SK-N-SH (cell line): ENCODE results near the gene MINDY4. TPM values are rescaled to one million over a fixed set of nuclear protein-coding genes. Genes with fewer than 3 reads are reported as not detected.

Experiments used
- CTCF ChIA-PET: fragments of 300-600, 350-600 bp; formaldehyde crosslinking; extraction: SDS; loops from one replicate; lab custom pipeline; 2021; lab: Yijun Ruan, JAX
- POLR2A ChIA-PET: fragments of 350-600 bp; sonication (Branson Sonifier 250); formaldehyde crosslinking; extraction: SDS; loops from one replicate; lab custom pipeline; 2020; ENCODE audit warnings: antibody characterized with exemption, inconsistent platforms; lab: Yijun Ruan, JAX
- DNase-seq: peaks from one replicate; pipeline ENCODE4 v3.0.0; 2012
- H2AFZ ChIP-seq: fragments of 200-600 bp; sonication (generic); 2 replicates; pipeline ENCODE4 v1.8.1; 2016; ENCODE audit warnings: antibody characterized with exemption, mild to moderate bottlenecking, low read depth
- H3F3A ChIP-seq: fragments of 200-600 bp; sonication (generic); replicated peaks from 2 replicates; pipeline ENCODE3; 2016; ENCODE audit warnings: antibody characterized with exemption, mild to moderate bottlenecking; ENCODE audit not compliant: insufficient read depth
- H3K27ac ChIP-seq, 2 experiments: fragments of 200-500 bp in 1 of 2; fragments of 200-600 bp in 1 of 2; sonication (Bioruptor generic) in 1 of 2; sonication (generic), shearing (Covaris generic) in 1 of 2; 2 replicates each; pipeline versions ENCODE4 v1.5.1 to v1.6.1; 2014 to 2016; ENCODE audit warnings: low read depth in 2 of 2, inconsistent platforms in 1 of 2, low read length in 1 of 2, mild to moderate bottlenecking in 1 of 2, mixed read lengths in 1 of 2
- H3K27me3 ChIP-seq: fragments of 200-600 bp; sonication (generic), shearing (Covaris generic); 2 replicates; pipeline ENCODE4 v1.6.1; 2016; ENCODE audit warnings: mixed run types; ENCODE audit not compliant: insufficient read depth
- H3K36me3 ChIP-seq, 2 experiments: fragments of 200-500 bp in 1 of 2; fragments of 200-600 bp in 1 of 2; sonication (Bioruptor generic) in 1 of 2; sonication (generic) in 1 of 2; replicated peaks in 1 of 2; 2 replicates each; pipeline versions ENCODE3 to v1.5.1; 2014 to 2016; ENCODE audit warnings: low read length in 1 of 2, mild to moderate bottlenecking in 1 of 2; ENCODE audit not compliant: insufficient read depth in 2 of 2, control insufficient read depth in 1 of 2
- H3K4me1 ChIP-seq, 2 experiments: fragments of 200-500 bp in 1 of 2; fragments of 200-600 bp in 1 of 2; sonication (Bioruptor generic) in 1 of 2; sonication (generic), shearing (Covaris generic) in 1 of 2; 2 replicates each; pipeline versions ENCODE4 v1.5.1 to v1.6.1; 2014 to 2016; ENCODE audit warnings: low read depth in 1 of 2, low read length in 1 of 2, mixed run types in 1 of 2; ENCODE audit not compliant: insufficient read depth in 2 of 2, control insufficient read depth in 1 of 2
- H3K4me2 ChIP-seq: fragments of 200-600 bp; sonication (generic), shearing (Covaris generic); 2 replicates; pipeline ENCODE4 v1.6.1; 2017; ENCODE audit warnings: mixed run types
- H3K4me3 ChIP-seq, 2 experiments: fragments of 200-500 bp in 1 of 2; fragments of 200-600 bp in 1 of 2; sonication (Bioruptor generic) in 1 of 2; sonication (generic), shearing (Covaris generic) in 1 of 2; 2 replicates each; pipeline versions ENCODE4 v1.5.1 to v1.8.1; 2014 to 2016; ENCODE audit warnings: low read depth in 2 of 2, inconsistent platforms in 1 of 2, low read length in 1 of 2, mild to moderate bottlenecking in 1 of 2, mixed read lengths in 1 of 2, moderate library complexity in 1 of 2
- H3K79me2 ChIP-seq: fragments of 200-600 bp; sonication (generic); 2 replicates; pipeline ENCODE4 v1.8.1; 2017; ENCODE audit warnings: mild to moderate bottlenecking; ENCODE audit not compliant: insufficient read depth
- H3K9ac ChIP-seq: fragments of 200-600 bp; sonication (generic); 2 replicates; pipeline ENCODE4 v1.6.1; 2017; ENCODE audit warnings: mixed run types
- H3K9me2 ChIP-seq: fragments of 200-600 bp; sonication (generic); 2 replicates; pipeline ENCODE4 v1.6.1; 2017; ENCODE audit warnings: mixed run types
- H3K9me3 ChIP-seq: fragments of 200-600 bp; sonication (generic); 2 replicates; pipeline ENCODE4 v1.6.1; 2017; ENCODE audit warnings: mixed run types, mild to moderate bottlenecking, moderate library complexity
- H4K20me1 ChIP-seq: fragments of 200-600 bp; sonication (generic); 2 replicates; pipeline ENCODE4 v1.6.1; 2017; ENCODE audit warnings: mild to moderate bottlenecking, mixed run types; ENCODE audit not compliant: insufficient read depth
- ELF1 ChIP-seq: IDR thresholded peaks from 2 replicates; pipeline ENCODE4 v1.4.0; 2012
- EZH2phosphoT487 ChIP-seq: fragments of 200-600 bp; sonication (generic); IDR thresholded peaks from 2 replicates; pipeline ENCODE4 v1.6.1; 2017; ENCODE audit warnings: low read depth, mixed run types, mild to moderate bottlenecking, antibody characterized with exemption, moderate library complexity, borderline replicate concordance
- FOXM1 ChIP-seq: IDR thresholded peaks from 2 replicates; pipeline ENCODE4 v1.4.0; 2012; ENCODE audit warnings: low read depth, mild to moderate bottlenecking
- GABPA ChIP-seq: IDR thresholded peaks from 2 replicates; pipeline ENCODE4 v1.4.0; 2012; ENCODE audit warnings: low read depth, mild to moderate bottlenecking
- GATA2 ChIP-seq: sonication (generic); formaldehyde crosslinking; IDR thresholded peaks from 2 replicates; pipeline ENCODE4 v1.5.0; 2020; ENCODE audit warnings: mild to moderate bottlenecking, missing genetic modification reagents
- JUND ChIP-seq: IDR thresholded peaks from 2 replicates; pipeline ENCODE4 v1.4.0; 2012
- MXI1 ChIP-seq: IDR thresholded peaks from 2 replicates; pipeline ENCODE4 v1.6.1; 2012; ENCODE audit warnings: mild to moderate bottlenecking, low read depth, low read length, improper control_type of control experiment
- NFIC ChIP-seq: IDR thresholded peaks from 2 replicates; pipeline ENCODE4 v1.4.0; 2012; ENCODE audit warnings: borderline replicate concordance
- POLR2AphosphoS5 ChIP-seq: IDR thresholded peaks from 2 replicates; pipeline ENCODE4 v1.6.1; 2012; ENCODE audit warnings: low read depth, low read length
- RAD21 ChIP-seq: IDR thresholded peaks from 2 replicates; pipeline ENCODE4 v1.6.1; 2012; ENCODE audit warnings: mild to moderate bottlenecking, low read length
- RCOR1 ChIP-seq: fragments of 150-350 bp; IDR thresholded peaks from 2 replicates; pipeline ENCODE4 v1.6.1; 2017; ENCODE audit warnings: antibody characterized with exemption, low read length
- RFX5 ChIP-seq: IDR thresholded peaks from 2 replicates; pipeline ENCODE4 v1.6.1; 2012; ENCODE audit warnings: mild to moderate bottlenecking, improper control_type of control experiment, low read length
- SMC3 ChIP-seq: IDR thresholded peaks from 2 replicates; pipeline ENCODE4 v1.6.1; 2012; ENCODE audit warnings: low read depth, low read length, improper control_type of control experiment
- TAF1 ChIP-seq: IDR thresholded peaks from 2 replicates; pipeline ENCODE4 v1.6.1; 2012; ENCODE audit warnings: low read depth, mild to moderate bottlenecking, low read length, moderate library complexity, borderline replicate concordance
- TCF12 ChIP-seq: IDR thresholded peaks from 2 replicates; pipeline ENCODE4 v1.4.0; 2012
- TEAD4 ChIP-seq: IDR thresholded peaks from 2 replicates; pipeline ENCODE4 v1.4.0; 2012; ENCODE audit warnings: mild to moderate bottlenecking, borderline replicate concordance; ENCODE audit not compliant: insufficient read depth
- YY1 ChIP-seq: IDR thresholded peaks from 2 replicates; pipeline ENCODE4 v1.4.0; 2012; ENCODE audit warnings: low read depth, mild to moderate bottlenecking
- WGBS: methylation state at CpG from one replicate; pipeline ENCODE4 v1.1.6; 2017; ENCODE audit warnings: low lambda C conversion rate; 5-methylcytosine and 5-hydroxymethylcytosine counted together
- polyA plus RNA-seq, 3 experiments: library from polyadenylated mRNA; depleted of rRNA; stranded (reverse); fragments of >200 nt; gene quantifications; 2 replicates each; pipeline ENCODE4 v1.2.3, GENCODE V29; 2012
- TF ChIP-seq, protein P1 (sequence below): IDR thresholded peaks from 2 replicates; pipeline ENCODE4 v1.4.0; 2012; ENCODE audit warnings: low read depth, borderline replicate concordance
- TF ChIP-seq, protein P2 (sequence below): IDR thresholded peaks from 2 replicates; pipeline ENCODE4; 2012
- TF ChIP-seq, protein P3 (sequence below): fragments of 200-600 bp; sonication (generic); IDR thresholded peaks from 2 replicates; pipeline ENCODE4 v1.6.1; 2017; ENCODE audit warnings: antibody characterized with exemption, mild to moderate bottlenecking, moderate library complexity

The MINDY4 gene
- polyA plus RNA-seq, 1 of the 3 experiments (the other 2 are of a cell fraction): 1.8 TPM

DNA sequence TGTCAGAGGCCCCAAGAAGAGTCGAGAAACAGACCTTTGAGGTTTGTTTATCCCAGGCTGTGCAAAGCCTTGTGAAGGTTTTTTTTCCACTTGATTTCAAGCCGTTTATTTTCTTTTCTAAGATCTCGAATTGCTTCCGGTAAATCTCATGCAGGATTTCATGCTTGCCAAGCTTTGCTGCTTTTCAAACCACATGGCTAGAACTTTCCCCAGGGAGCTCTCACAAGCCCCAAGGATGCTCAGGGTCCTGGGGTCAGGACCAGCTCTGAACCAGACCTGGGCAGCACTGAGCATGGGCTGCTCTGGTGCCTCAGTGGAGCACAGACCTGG lies 92.5 kb downstream of the MINDY4 start:
- no peak overlapping the region for H3K4me3 ChIP-seq
- TF ChIP-seq ELF1: no peak
- no peak for TF ChIP-seq RAD21
- no peak for TF ChIP-seq TAF1
- TF ChIP-seq RFX5: no peak
- TF ChIP-seq POLR2AphosphoS5: no peak
- TF ChIP-seq, protein P1, sequence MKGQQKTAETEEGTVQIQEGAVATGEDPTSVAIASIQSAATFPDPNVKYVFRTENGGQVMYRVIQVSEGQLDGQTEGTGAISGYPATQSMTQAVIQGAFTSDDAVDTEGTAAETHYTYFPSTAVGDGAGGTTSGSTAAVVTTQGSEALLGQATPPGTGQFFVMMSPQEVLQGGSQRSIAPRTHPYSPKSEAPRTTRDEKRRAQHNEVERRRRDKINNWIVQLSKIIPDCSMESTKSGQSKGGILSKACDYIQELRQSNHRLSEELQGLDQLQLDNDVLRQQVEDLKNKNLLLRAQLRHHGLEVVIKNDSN: no peak
- no peak for TF ChIP-seq JUND
- TF ChIP-seq, all 33 proteins: peak for 0
- H3K27me3 ChIP-seq: no peaks in the 10 kb centered on the region
- H3K27ac ChIP-seq: no peak overlapping the region; a peak in 1 of 4 replicates
- ChIA-PET POLR2A (no interaction called here), CTCF (interaction anchor here (1.1 to 1.7 kb wide), 4 partner anchors 10 to 259 kb away, joined by 3 to 7 read pairs (median 5); no protein-coding TSS in a partner anchor)
- H3K9ac ChIP-seq: no peak overlapping the region
- H3K9me2 ChIP-seq: no peaks in the 10 kb centered on the region
- DNase-seq: no peak
- no peaks in the 10 kb centered on the region for H3K79me2 ChIP-seq
- no peak overlapping the region for H2AFZ ChIP-seq
- H3K36me3 ChIP-seq: peaks cover 0 to 2% of the 10 kb centered on the region in 2 experiments
- no peak overlapping the region for H3K4me2 ChIP-seq
- H3K4me1 ChIP-seq: peaks cover 0 to 49% of the 10 kb centered on the region in 2 experiments; a peak in 2 of 4 replicates
- 87% methylated on average over 4 of the region's 4 CpGs for WGBS
- H3K9me3 ChIP-seq: no peaks in the 10 kb centered on the region
- no peaks in the 10 kb centered on the region for H3F3A ChIP-seq
- H4K20me1 ChIP-seq: no peaks in the 10 kb centered on the region

DNA sequence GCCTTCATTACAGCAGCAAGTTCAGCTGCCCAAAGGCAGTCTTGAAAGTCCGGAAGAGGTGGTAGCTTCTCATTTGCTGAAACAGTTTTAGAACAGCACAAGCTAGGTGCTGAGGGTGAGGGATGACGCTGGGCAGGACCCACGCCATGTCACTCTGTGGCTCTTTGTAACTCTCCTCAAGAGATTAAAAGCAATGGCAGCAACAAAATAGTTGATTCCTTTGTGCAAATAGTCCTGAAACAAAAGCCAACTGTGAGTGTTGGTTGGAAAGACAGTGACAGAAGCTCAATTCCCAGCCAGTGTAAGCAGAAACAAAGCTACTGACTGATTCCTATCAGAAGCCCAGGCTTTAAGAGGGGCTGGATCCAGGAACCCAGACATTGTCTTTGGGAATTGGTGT lies 92.9 kb downstream of the MINDY4 start:
- DNase-seq: no peak
- Histone ChIP-seq H3K9me2 (no peaks in the 10 kb centered on the region), H4K20me1 (no peaks in the 10 kb centered on the region), H3K27me3 (no peaks in the 10 kb centered on the region), H2AFZ (no peak overlapping the region), H3K36me3 (peaks cover 0 to 2% of the 10 kb centered on the region in 2 experiments), H3K4me1 (peaks cover 2 to 53% of the 10 kb centered on the region in 2 experiments; a peak in 2 of 4 replicates), H3K9ac (no peak overlapping the region), H3K4me2 (no peak overlapping the region), H3F3A (no peaks in the 10 kb centered on the region), H3K4me3 (no peak overlapping the region), H3K79me2 (no peaks in the 10 kb centered on the region), H3K9me3 (no peaks in the 10 kb centered on the region), H3K27ac (no peak overlapping the region; a peak in 1 of 4 replicates)
- TF ChIP-seq TCF12 (no peak), GABPA (no peak), NFIC (no peak), MXI1 (no peak), JUND (no peak), FOXM1 (no peak), RFX5 (no peak), ELF1 (no peak), TAF1 (no peak), RCOR1 (no peak), YY1 (no peak), EZH2phosphoT487 (no peak), GATA2 (CRISPR knock-in tag) (no peak), TEAD4 (no peak), POLR2AphosphoS5 (no peak), RAD21 (no peak), SMC3 (no peak)
- TF ChIP-seq, protein P2, sequence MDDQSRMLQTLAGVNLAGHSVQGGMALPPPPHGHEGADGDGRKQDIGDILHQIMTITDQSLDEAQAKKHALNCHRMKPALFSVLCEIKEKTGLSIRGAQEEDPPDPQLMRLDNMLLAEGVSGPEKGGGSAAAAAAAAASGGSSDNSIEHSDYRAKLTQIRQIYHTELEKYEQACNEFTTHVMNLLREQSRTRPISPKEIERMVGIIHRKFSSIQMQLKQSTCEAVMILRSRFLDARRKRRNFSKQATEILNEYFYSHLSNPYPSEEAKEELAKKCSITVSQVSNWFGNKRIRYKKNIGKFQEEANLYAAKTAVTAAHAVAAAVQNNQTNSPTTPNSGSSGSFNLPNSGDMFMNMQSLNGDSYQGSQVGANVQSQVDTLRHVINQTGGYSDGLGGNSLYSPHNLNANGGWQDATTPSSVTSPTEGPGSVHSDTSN: no peak
- TF ChIP-seq, protein P1: no peak
- TF ChIP-seq, protein P3, sequence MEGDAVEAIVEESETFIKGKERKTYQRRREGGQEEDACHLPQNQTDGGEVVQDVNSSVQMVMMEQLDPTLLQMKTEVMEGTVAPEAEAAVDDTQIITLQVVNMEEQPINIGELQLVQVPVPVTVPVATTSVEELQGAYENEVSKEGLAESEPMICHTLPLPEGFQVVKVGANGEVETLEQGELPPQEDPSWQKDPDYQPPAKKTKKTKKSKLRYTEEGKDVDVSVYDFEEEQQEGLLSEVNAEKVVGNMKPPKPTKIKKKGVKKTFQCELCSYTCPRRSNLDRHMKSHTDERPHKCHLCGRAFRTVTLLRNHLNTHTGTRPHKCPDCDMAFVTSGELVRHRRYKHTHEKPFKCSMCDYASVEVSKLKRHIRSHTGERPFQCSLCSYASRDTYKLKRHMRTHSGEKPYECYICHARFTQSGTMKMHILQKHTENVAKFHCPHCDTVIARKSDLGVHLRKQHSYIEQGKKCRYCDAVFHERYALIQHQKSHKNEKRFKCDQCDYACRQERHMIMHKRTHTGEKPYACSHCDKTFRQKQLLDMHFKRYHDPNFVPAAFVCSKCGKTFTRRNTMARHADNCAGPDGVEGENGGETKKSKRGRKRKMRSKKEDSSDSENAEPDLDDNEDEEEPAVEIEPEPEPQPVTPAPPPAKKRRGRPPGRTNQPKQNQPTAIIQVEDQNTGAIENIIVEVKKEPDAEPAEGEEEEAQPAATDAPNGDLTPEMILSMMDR: no peak
- ChIA-PET CTCF (interaction anchor here (1.1 to 1.5 kb wide), 3 partner anchors 74 to 258 kb away, joined by 3 to 5 read pairs (median 5); no protein-coding TSS in a partner anchor), POLR2A (interaction anchor here (0.6 kb wide), 2 partner anchors 49 to 93 kb away, joined by 3 read pairs; partner anchors contain the start of gene MINDY4)
- whole genome bisulfite sequencing: 100% methylated on average over 3 of the region's 3 CpGs
